Activated CD8-positive, alpha-beta memory T cell treated with anti-CD3 and anti-CD28 coated beads, Interleukin-2, amount 50 U/mL, for 24 hours (primary cell): Measurements from ENCODE around the gene MKRN3.
"Not testable (repeated sequence)": the region's sequence is repeated elsewhere in the genome, so short reads cannot be mapped to it uniquely, and the experiment has no call there.

Source experiments
- DNase-seq: peaks from one replicate; pipeline ENCODE4 v3.0.0-alpha.2; 2020; ENCODE audit errors: extremely low read depth

Gene MKRN3

GRCh38 chr15:23589012-23589411 lies 23.5 kb downstream of the MKRN3 start:
- no peak for DNase-seq

DNA sequence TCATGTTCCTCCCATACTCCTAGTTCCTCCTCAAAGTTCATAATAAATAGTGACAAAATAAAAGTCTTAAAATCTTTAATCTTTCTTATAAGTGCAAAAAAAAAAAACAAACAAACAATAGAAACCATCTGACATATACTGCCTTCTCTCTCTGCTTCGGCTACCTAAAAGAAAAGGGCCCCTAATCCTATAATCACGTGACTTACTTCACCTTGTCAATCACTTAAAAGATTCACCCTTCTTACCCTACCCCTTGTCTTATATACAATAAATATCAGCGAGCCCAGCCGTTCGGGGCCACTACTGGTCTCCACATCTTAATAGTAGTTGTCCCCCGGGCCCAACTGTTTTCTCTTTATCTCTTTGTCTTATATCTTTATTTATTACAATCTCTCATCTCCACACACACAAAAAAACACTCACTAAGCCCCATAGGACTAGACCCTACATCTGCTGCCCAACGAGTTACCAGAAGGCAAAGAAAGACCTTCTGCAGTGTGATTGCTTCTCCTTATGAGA lies 28.8 kb downstream of the MKRN3 start:
- DNase-seq = no peak

GRCh38 chr15:23595368-23595767 lies 29.9 kb downstream of the MKRN3 start:
- DNase-seq = no peak

- no peak for DNase-seq
Measured at GRCh38 chr15:23596736-23597135, 31.3 kb downstream of the MKRN3 start.

GRCh38 chr15:23597278-23597677 lies 31.8 kb downstream of the MKRN3 start:
- not testable (repeated sequence) for DNase-seq

GRCh38 chr15:23599053-23599452 lies 33.6 kb downstream of the MKRN3 start:
- no peak for DNase-seq

- no peak for DNase-seq
Measured at GRCh38 chr15:23602124-23602523, 36.6 kb downstream of the MKRN3 start.

- DNase-seq = no peak
Measured at GRCh38 chr15:23606226-23606625, 40.8 kb downstream of the MKRN3 start.

GRCh38 chr15:23616536-23616935 lies 51.1 kb downstream of the MKRN3 start:
- DNase-seq = no peak
